LHCN-M2 (cell line): Measurements from ENCODE around the gene PACSIN2. TPM values are rescaled to one million over a fixed set of nuclear protein-coding genes. Genes with fewer than 3 reads are reported as not detected.
"Not testable (repeated sequence)": the region's sequence is repeated elsewhere in the genome, so short reads cannot be mapped to it uniquely, and the experiment has no call there.

Experiments
- DNase-seq: peaks from one replicate; pipeline ENCODE4 v3.0.0-alpha.2; 2012; ENCODE audit warnings: low read depth
- polyA plus RNA-seq: library from polyadenylated mRNA; unstranded; fragments of >200 nt; gene quantifications from one replicate; pipeline ENCODE4 v1.2.1, GENCODE V29; 2012; ENCODE audit warnings: missing spikeins
- total RNA-seq: library from RNA; depleted of rRNA; stranded (reverse); fragments of >200 nt; gene quantifications from 2 replicates; pipeline ENCODE4 v1.2.3, GENCODE V29; 2014; rRNA removed

The PACSIN2 gene
- 66.3 and 66.8 TPM in 2 replicates for total RNA-seq
- 44.8 TPM for polyA plus RNA-seq

DNA sequence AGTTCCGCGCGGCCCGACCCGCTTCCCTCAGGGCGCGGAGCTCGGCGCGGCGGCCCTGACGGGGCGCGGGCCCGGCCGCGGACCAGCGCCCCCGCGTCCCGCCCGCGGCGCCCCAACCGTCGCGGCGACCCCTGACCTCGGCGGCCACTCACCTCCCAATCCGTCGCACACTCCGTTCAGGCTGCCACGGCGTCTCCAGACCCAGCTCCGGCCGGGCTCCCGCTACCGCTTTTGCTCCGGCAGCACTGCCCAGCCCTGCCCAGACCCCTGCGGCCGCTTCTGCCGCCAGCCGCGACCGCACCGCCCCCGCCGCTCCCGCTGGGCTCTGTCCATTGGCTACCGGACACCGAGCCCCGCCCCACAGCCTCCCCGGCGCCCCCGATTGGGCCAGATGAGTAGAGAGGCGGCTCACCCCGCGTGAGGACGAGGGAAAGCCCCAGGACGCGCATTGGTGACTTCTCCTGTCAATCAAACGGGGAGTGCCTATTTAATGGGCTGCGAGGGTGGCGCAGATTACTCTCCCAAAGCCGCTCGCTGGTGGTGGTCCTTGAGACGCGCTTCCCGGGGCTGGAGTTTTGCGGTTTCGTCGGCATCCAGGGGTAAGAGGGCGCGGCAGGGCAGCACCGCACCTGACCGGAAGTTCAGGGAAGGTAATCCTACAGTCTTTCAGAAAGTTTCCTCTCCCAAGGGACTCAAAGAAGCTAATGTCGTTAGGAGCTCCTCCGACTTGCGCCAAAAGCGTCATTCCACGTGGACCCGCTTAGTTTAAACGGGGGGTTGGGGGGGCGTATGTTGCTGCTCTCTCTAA lies at the start of gene PACSIN2:
TSS of gene PACSIN2 (minus strand) at position 281 of the 808 bp plus-strand sequence. CDS start 103,069 bp downstream, outside the sequence.
- peak; percentile 98 for DNase-seq

GRCh38 chr22:43060183-43060582 lies 45.2 kb upstream of the PACSIN2 start:
- DNase-seq: peak; percentile 13

- DNase-seq: no peak
Observed at GRCh38 chr22:43057641-43058040, 42.7 kb upstream of the PACSIN2 start.

DNA sequence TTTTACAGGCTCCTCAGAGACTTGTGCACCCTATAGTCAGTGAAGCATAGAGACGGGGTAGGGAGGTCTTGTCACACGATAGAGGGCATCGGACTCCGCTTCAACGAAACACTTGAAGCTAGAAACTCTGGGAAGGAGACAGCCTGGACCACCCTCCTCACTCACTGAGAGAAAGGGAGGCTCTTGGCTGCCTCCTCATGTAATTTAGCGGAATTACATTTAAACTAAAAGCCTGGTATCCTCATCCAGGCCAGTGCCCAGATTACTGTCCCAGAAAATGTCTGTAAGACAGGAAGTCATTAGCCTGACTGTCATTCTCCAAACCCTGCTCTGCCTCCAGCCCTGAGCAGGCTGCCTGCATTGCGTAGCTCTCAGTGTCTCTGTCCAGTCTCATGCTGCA lies 38.2 kb upstream of the PACSIN2 start:
- DNase-seq: no peak

- no peak for DNase-seq
Observed at GRCh38 chr22:43050995-43051394, 36.0 kb upstream of the PACSIN2 start.

DNA sequence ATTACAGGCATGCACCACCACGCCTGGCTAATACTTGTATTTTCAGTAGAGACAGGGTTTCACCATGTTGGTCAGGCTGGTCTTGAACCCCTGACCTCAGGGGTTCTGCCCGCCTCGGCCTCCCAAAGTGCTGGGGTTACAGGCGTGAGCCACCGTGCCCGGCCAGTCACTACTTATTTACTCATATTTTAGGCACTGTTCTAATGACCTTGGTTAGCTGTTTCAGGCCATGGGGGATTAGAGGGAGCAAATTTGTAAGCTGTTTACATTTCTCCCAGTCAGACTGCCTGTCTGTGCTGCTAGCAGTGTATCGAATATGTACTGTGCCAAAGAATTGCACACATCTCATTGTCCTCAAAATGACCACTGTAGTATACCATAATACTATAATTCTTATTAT lies 32.7 kb upstream of the PACSIN2 start:
- DNase-seq: no peak

- DNase-seq: no peak
Observed at GRCh38 chr22:43044290-43044712, 29.4 kb upstream of the PACSIN2 start.

- DNase-seq: no peak
Observed at GRCh38 chr22:43042101-43042780, 27.3 kb upstream of the PACSIN2 start.

- DNase-seq: no peak
Observed at GRCh38 chr22:43039800-43040199, 24.9 kb upstream of the PACSIN2 start.

GRCh38 chr22:43038325-43038724 lies 23.4 kb upstream of the PACSIN2 start:
- no peak for DNase-seq

- peak; percentile 85 for DNase-seq
Observed at GRCh38 chr22:43036282-43036829, 21.4 kb upstream of the PACSIN2 start.

GRCh38 chr22:43035250-43035649 lies 20.3 kb upstream of the PACSIN2 start:
- DNase-seq: no peak

DNA sequence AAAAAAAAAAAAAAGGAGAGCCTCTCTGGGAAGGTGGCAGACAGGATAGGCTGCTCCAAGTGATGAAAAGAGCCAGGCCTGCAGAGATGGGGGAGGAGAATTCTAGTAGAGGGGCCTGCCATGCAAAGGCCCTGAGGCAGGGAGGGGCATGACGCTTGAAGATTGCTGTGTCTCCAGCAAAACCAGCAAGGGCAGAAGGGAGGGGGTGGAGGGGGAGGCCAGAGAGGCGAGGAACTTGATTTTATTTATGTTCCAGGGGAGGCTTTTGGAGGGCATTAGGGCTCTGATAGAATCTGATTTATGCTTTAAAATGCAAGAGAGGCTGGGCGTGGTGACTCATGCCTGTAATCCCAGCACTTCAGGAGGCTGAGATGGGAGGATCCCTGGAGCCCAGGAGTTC lies 16.7 kb upstream of the PACSIN2 start:
- DNase-seq: no peak

GRCh38 chr22:43018615-43019014 lies 3.7 kb upstream of the PACSIN2 start:
- DNase-seq: no peak

- no peak for DNase-seq
Observed at GRCh38 chr22:43017525-43018460, 2.8 kb upstream of the PACSIN2 start.

DNA sequence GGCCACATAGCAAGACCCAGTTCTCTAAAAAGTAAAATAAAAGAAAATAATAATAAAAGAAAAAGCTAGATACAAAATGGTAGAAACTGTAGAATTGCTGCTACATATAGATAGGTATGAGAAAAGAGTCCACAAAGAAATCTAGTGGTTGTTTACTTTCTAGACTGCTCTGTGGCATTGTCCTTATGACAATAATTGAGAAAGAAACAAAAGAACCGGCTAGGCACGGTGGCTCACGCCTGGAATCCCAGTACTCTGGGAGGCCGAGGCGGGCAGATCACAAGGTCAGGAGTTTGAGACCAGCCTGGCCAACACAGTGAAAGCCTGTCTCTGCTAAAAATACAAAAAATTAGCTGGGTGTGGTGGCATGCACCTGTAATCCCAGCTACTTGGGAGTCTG lies 1.2 kb upstream of the PACSIN2 start:
- not testable (repeated sequence) for DNase-seq

DNA sequence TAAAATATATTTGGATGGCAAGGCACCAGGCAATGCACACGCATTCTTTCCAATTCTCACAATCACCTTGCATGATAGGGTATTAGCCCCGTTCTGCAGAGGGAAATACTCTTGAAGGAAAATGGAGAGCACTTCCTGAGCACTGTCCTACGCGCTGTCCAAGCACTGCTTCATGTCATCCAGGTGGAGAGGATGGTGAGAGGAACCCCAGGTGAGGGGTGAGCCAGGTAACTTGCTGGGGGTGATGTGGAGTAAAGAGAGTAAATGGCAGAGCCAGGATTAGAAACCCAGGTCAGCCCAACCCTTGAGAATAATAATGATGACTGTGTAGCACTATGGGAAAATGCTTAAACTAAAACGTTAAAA lies 711 bp upstream of the PACSIN2 start:
- DNase-seq: no peak

GRCh38 chr22:43014316-43014868 lies 557 bp downstream of the PACSIN2 start:
- peak; percentile 56 for DNase-seq

GRCh38 chr22:43013355-43014315 lies 1.3 kb downstream of the PACSIN2 start:
- peak; percentile 49 for DNase-seq

- DNase-seq: no peak
Observed at GRCh38 chr22:43012390-43012789, 2.6 kb downstream of the PACSIN2 start.
